ENCODE measurements around the gene BANF2.

BANF2 gene

GRCh38 chr20:17725094-17725835 is 25.5 kb downstream of the BANF2 start:
- Histone ChIP-seq H3K4me3 (ENCODE audit: severe bottlenecking) (no peak overlapping the region), H3K4me1 (ENCODE audit: insufficient read depth, poor library complexity, severe bottlenecking) (no peaks in the 10 kb centered on the region), H3K36me3 (ENCODE audit: low read depth) (no peaks in the 10 kb centered on the region), H3K9me3 (ENCODE audit: severe bottlenecking) (no peaks in the 10 kb centered on the region), H3K27ac (ENCODE audit: poor library complexity, severe bottlenecking) (no peak overlapping the region), H3K27me3 (ENCODE audit: insufficient read depth, poor library complexity, severe bottlenecking) (no peaks in the 10 kb centered on the region)
- ATAC-seq (ENCODE audit: low read depth) (no peak), DNase-seq (ENCODE audit: low spot score) (no peak)
- TF ChIP-seq CTCF (IDR thresholded peaks at IDR 0.05; ENCODE audit: poor library complexity, severe bottlenecking) = no peak

GRCh38 chr20:17726902-17727301 is 27.1 kb downstream of the BANF2 start:
- ATAC-seq (ENCODE audit: low read depth) = no peak
- H3K9me3 ChIP-seq (ENCODE audit: severe bottlenecking) = no peaks in the 10 kb centered on the region
- TF ChIP-seq CTCF (IDR thresholded peaks at IDR 0.05; ENCODE audit: poor library complexity, severe bottlenecking) = no peak

GRCh38 chr20:17727351-17727750 is 27.6 kb downstream of the BANF2 start:
- Histone ChIP-seq H3K27ac (ENCODE audit: poor library complexity, severe bottlenecking) (no peak overlapping the region), H3K4me3 (ENCODE audit: severe bottlenecking) (no peak overlapping the region), H3K27me3 (ENCODE audit: insufficient read depth, poor library complexity, severe bottlenecking) (no peaks in the 10 kb centered on the region), H3K36me3 (ENCODE audit: low read depth) (no peaks in the 10 kb centered on the region), H3K9me3 (ENCODE audit: severe bottlenecking) (no peaks in the 10 kb centered on the region), H3K4me1 (ENCODE audit: insufficient read depth, poor library complexity, severe bottlenecking) (no peaks in the 10 kb centered on the region)
- TF ChIP-seq CTCF (IDR thresholded peaks at IDR 0.05; ENCODE audit: poor library complexity, severe bottlenecking) = no peak
- ATAC-seq (ENCODE audit: low read depth) = no peak
- DNase-seq (ENCODE audit: low spot score) = no peak

More at GRCh38 chr20:17726902-17727301, 27.1 kb downstream of the BANF2 start:
- H3K36me3 ChIP-seq (ENCODE audit: low read depth) = no peaks in the 10 kb centered on the region
- H3K4me1 ChIP-seq (ENCODE audit: insufficient read depth, poor library complexity, severe bottlenecking) = no peaks in the 10 kb centered on the region
- no peaks in the 10 kb centered on the region for H3K27me3 ChIP-seq (ENCODE audit: insufficient read depth, poor library complexity, severe bottlenecking)
- H3K27ac ChIP-seq (ENCODE audit: poor library complexity, severe bottlenecking) = no peak overlapping the region
- no peak for DNase-seq (ENCODE audit: low spot score)
- no peak overlapping the region for H3K4me3 ChIP-seq (ENCODE audit: severe bottlenecking)

- Histone ChIP-seq H3K27me3 (ENCODE audit: insufficient read depth, poor library complexity, severe bottlenecking) (no peaks in the 10 kb centered on the region), H3K27ac (ENCODE audit: poor library complexity, severe bottlenecking) (no peak overlapping the region), H3K36me3 (ENCODE audit: low read depth) (no peaks in the 10 kb centered on the region), H3K4me3 (ENCODE audit: severe bottlenecking) (no peak overlapping the region), H3K4me1 (ENCODE audit: insufficient read depth, poor library complexity, severe bottlenecking) (no peaks in the 10 kb centered on the region), H3K9me3 (ENCODE audit: severe bottlenecking) (no peaks in the 10 kb centered on the region)
- DNase-seq (ENCODE audit: low spot score) (no peak), ATAC-seq (ENCODE audit: low read depth) (no peak)
- TF ChIP-seq CTCF (IDR thresholded peaks at IDR 0.05; ENCODE audit: poor library complexity, severe bottlenecking) = no peak
These were observed 28.3 kb downstream of the BANF2 start for GRCh38 chr20:17728074-17728473.

- no peak for TF ChIP-seq CTCF (IDR thresholded peaks at IDR 0.05; ENCODE audit: poor library complexity, severe bottlenecking)
- no peak for ATAC-seq (ENCODE audit: low read depth)
- no peak overlapping the region for H3K27ac ChIP-seq (ENCODE audit: poor library complexity, severe bottlenecking)
These were observed 30.3 kb downstream of the BANF2 start for GRCh38 chr20:17730071-17730470.

More at GRCh38 chr20:17730071-17730470, 30.3 kb downstream of the BANF2 start:
- DNase-seq (ENCODE audit: low spot score) = no peak
- Histone ChIP-seq H3K36me3 (ENCODE audit: low read depth) (no peaks in the 10 kb centered on the region), H3K27me3 (ENCODE audit: insufficient read depth, poor library complexity, severe bottlenecking) (no peaks in the 10 kb centered on the region), H3K9me3 (ENCODE audit: severe bottlenecking) (no peaks in the 10 kb centered on the region), H3K4me3 (ENCODE audit: severe bottlenecking) (no peak overlapping the region), H3K4me1 (ENCODE audit: insufficient read depth, poor library complexity, severe bottlenecking) (no peaks in the 10 kb centered on the region)

Measured in RWPE2 (cell line).